ENCODE results near the gene SIRPA. TPM values are rescaled to one million over a fixed set of nuclear protein-coding genes. Genes with fewer than 3 reads are reported as not detected.

The SIRPA gene
- total and polyA plus RNA-seq, 12 donors, result 9.7 to 45.8 (median 24.8) TPM

DNA sequence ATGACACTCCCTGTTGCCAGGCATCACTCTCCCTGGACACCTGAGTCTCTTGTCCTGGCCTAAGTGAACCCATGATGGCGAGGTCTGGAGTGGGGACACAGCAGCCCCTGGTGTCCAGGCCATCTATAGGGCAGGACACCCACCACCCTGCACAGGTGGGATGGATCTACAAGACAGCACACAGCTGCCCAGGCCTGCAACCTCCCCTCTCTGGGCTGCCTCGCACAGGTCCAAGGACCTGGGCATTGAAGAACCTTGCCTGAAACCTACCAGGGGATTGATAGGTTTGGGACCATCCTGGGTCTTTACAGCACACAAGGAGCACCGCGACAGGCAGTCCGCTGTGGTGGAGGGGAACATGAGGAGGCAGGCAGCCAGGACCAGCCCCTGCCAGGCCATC, 87.5 kb downstream of the SIRPA start:
- H3K4me1 ChIP-seq, result no peaks in the 10 kb centered on the region
- no peaks in the 10 kb centered on the region for H3K36me3 ChIP-seq
- no peak overlapping the region for H3K4me3 ChIP-seq
- no peak overlapping the region for H3K27ac ChIP-seq
- no peak for DNase-seq
- H3K27me3 ChIP-seq, result peaks cover 0 to 73% (median 48%) of the 10 kb centered on the region in 7 donors
- no peaks in the 10 kb centered on the region for H3K9me3 ChIP-seq
- no peak for ATAC-seq
- TF ChIP-seq, protein P1, sequence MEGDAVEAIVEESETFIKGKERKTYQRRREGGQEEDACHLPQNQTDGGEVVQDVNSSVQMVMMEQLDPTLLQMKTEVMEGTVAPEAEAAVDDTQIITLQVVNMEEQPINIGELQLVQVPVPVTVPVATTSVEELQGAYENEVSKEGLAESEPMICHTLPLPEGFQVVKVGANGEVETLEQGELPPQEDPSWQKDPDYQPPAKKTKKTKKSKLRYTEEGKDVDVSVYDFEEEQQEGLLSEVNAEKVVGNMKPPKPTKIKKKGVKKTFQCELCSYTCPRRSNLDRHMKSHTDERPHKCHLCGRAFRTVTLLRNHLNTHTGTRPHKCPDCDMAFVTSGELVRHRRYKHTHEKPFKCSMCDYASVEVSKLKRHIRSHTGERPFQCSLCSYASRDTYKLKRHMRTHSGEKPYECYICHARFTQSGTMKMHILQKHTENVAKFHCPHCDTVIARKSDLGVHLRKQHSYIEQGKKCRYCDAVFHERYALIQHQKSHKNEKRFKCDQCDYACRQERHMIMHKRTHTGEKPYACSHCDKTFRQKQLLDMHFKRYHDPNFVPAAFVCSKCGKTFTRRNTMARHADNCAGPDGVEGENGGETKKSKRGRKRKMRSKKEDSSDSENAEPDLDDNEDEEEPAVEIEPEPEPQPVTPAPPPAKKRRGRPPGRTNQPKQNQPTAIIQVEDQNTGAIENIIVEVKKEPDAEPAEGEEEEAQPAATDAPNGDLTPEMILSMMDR (IDR thresholded peaks at IDR 0.05), result no peak
- intact Hi-C loops (cut with DNase I), result no loop called here
- WGBS, 2 donors, result 77 to 86% methylated on average over 5 of the region's 5 CpGs

DNA sequence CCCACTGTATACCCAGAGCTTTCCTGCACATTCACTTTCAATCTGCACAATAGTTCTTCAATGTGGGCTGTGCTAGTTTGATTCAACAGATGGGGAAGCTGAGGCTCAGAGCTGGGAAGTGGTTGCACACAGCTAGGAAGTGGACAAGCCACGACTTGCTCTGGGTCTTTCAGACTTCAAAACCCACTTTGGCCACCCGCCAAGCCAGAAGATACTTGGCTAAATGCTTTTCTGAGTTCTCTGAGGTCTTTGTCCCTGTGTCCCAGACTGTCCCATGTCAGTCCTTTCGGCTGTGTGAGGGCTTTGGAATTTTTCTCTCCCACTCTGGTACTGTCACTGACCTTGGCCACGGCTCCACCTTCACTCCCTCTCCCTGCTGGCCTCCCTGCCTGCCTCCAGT, 88.1 kb downstream of the SIRPA start:
- intact Hi-C loops (cut with DNase I), result no loop called here
- peaks cover 0 to 67% (median 45%) of the 10 kb centered on the region in 7 donors for H3K27me3 ChIP-seq
- ATAC-seq (no peak), DNase-seq (no peak)
- H3K9me3 ChIP-seq, result no peaks in the 10 kb centered on the region
- no peak overlapping the region for H3K27ac ChIP-seq
- WGBS, 2 donors, result 36 to 43% methylated on average over 4 of the region's 4 CpGs
- no peak overlapping the region for H3K4me3 ChIP-seq
- no peaks in the 10 kb centered on the region for H3K36me3 ChIP-seq
- TF ChIP-seq, protein P1 (IDR thresholded peaks at IDR 0.05), result no peak
- no peaks in the 10 kb centered on the region for H3K4me1 ChIP-seq

DNA sequence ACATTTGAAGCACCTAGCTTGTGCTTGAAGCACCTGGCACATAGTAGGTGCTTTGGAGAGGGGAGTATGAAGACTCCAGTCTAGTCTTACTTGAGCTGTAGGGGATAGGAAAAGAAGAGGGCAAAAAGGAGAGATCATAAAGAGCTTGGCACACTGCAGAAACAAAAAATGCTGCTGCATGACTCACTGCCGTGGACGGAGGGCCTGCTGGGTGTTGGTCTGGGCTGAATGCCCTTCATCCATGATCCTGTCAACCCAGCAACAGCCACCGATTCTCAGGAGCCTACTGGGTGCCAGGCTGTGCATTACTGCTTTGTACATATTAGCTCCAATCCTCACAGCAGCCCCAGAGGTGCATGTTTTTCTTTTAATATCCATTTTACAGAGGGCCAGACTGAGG, 92.6 kb downstream of the SIRPA start:
- H3K27me3 ChIP-seq, result peaks cover 0 to 67% (median 54%) of the 10 kb centered on the region in 7 donors
- no peaks in the 10 kb centered on the region for H3K9me3 ChIP-seq
- ATAC-seq (peak in 1 of 8 donors; percentile 50), DNase-seq (no peak)
- TF ChIP-seq, protein P1 (IDR thresholded peaks at IDR 0.05), result no peak
- H3K27ac ChIP-seq, result no peak overlapping the region
- H3K36me3 ChIP-seq, result no peaks in the 10 kb centered on the region
- no peaks in the 10 kb centered on the region for H3K4me1 ChIP-seq
- WGBS, 2 donors, result 44 to 46% methylated on average over 3 of the region's 3 CpGs
- intact Hi-C loops (cut with DNase I), result loop anchor here in 1 of 10 donors (5.0 kb wide), 1 partner anchor 49 kb away; no protein-coding TSS in a partner anchor
- no peak overlapping the region for H3K4me3 ChIP-seq

Other genes starting within 250 kb of the SIRPA start
- 1 to 10 TPM in 1 of 10 donors, not detected in 9; 1.9 TPM for gene SIRPG, start 237.6 kb upstream of the SIRPA start, total RNA-seq
- gene SIRPG, start 237.6 kb upstream of the SIRPA start, polyA plus RNA-seq, result under 1 TPM in 1 of 2 donors, not detected in 1; 0.10 TPM
- not detected for gene PDYN, start 98.7 kb downstream of the SIRPA start, total RNA-seq
- gene PDYN, start 98.7 kb downstream of the SIRPA start, polyA plus RNA-seq, result not detected
- 10 to 100 TPM; 10.7 to 17.2 (median 13.9) TPM for gene STK35, start 206.4 kb downstream of the SIRPA start, total RNA-seq
- gene STK35, start 206.4 kb downstream of the SIRPA start, polyA plus RNA-seq, result 1 to 10 TPM; 5.4 to 5.6 TPM